Measurements from ENCODE around the gene AUTS2.

AUTS2 gene

DNA sequence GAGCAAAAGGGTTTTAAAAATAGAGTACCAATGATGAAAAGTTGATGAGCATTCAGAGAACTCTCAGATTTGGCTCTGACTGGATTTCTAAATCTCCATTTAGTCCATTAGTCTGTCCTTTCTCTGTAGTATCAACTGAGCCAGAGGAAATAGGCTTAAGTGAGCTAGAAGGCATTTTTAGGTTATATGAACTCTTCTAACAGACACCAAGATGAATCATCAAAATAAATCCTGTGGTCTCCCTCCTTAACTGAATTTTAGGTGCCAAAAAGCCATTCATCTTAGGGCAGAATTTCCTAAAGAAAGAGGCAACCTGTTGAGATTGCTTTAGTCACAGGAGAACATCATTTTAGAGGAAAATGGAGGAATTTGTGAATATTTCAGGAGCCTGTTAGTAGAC, 305.1 kb downstream of the AUTS2 start:
- no peak for DNase-seq (ENCODE audit: low read depth, low spot score)
- CTCF ChIA-PET = no interaction called here
- POLR2A ChIA-PET = no interaction called here
- H3K4me3 ChIP-seq (ENCODE audit: low read depth, low read length) = no peak overlapping the region
- TF ChIP-seq, protein P1, sequence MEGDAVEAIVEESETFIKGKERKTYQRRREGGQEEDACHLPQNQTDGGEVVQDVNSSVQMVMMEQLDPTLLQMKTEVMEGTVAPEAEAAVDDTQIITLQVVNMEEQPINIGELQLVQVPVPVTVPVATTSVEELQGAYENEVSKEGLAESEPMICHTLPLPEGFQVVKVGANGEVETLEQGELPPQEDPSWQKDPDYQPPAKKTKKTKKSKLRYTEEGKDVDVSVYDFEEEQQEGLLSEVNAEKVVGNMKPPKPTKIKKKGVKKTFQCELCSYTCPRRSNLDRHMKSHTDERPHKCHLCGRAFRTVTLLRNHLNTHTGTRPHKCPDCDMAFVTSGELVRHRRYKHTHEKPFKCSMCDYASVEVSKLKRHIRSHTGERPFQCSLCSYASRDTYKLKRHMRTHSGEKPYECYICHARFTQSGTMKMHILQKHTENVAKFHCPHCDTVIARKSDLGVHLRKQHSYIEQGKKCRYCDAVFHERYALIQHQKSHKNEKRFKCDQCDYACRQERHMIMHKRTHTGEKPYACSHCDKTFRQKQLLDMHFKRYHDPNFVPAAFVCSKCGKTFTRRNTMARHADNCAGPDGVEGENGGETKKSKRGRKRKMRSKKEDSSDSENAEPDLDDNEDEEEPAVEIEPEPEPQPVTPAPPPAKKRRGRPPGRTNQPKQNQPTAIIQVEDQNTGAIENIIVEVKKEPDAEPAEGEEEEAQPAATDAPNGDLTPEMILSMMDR (IDR thresholded peaks at IDR 0.05; ENCODE audit: insufficient read depth, low read length, missing control alignments) = no peak

DNA sequence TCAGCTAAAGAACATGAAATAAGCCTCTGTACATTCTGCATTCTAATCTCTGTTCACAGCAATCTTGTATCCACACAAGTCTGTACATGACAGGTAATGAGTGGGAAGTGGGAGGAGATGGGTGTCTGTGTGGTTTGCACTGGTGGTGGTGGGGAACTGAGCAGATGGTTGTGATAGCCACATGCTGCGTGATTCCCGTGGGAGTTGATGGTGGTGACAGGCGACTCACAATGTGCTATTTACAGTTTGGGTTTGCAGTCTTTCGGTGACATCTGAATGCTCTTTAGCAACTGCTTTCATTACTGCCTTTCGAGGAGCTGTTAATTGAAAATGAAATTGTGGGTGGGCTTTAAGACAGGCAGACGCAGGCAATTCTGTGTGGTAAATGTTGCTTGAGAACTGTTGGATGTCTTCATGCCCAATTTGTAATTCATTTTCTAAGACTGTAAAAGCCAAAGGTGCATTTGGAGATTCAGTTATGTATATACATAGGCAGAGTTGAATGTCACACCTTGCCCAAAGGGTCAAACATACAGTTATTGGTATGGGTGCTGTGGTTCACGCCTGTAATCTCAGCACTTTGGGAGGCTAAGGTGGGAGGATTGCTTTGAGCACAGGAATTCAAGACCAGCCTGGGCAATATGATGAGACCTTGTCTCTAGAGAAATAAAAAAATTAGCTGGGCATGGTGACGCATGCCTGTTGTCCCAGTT, 308.2 kb downstream of the AUTS2 start:
- no peak for DNase-seq (ENCODE audit: low read depth, low spot score)

DNA sequence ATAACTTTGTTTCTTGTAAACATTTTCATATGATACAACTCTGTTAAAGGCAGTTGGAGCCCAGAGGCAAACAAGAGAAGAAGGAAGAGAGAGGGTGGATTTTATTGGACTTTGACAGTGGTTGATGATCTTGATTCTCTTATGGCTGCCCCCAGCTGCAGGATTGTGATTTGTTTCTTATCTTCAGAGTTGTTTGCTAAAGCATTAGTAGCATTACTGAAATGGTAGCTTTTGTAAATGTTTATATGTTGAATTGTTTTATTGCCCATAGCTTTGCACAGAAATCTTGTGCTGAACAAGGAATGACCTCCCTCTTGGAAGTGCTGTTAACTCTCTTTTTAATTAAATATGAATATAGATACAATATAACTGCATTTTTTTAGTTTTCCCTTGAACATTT, 309.4 kb downstream of the AUTS2 start:
- POLR2A ChIA-PET = no interaction called here
- no peak for DNase-seq (ENCODE audit: low read depth, low spot score)
- H3K4me3 ChIP-seq (ENCODE audit: low read depth, low read length) = no peak overlapping the region
- CTCF ChIA-PET = no interaction called here
- TF ChIP-seq, protein P1 (IDR thresholded peaks at IDR 0.05; ENCODE audit: insufficient read depth, low read length, missing control alignments) = no peak

More for the DNA sequence above, 308.2 kb downstream of the AUTS2 start:
- TF ChIP-seq, protein P1 (IDR thresholded peaks at IDR 0.05; ENCODE audit: insufficient read depth, low read length, missing control alignments) = no peak
- CTCF ChIA-PET = interaction anchor here (0.6 to 1.0 kb wide), 2 partner anchors 10 to 255 kb away, joined by 3 read pairs; no protein-coding TSS in a partner anchor
- H3K4me3 ChIP-seq (ENCODE audit: low read depth, low read length) = no peak overlapping the region
- POLR2A ChIA-PET = no interaction called here

DNA sequence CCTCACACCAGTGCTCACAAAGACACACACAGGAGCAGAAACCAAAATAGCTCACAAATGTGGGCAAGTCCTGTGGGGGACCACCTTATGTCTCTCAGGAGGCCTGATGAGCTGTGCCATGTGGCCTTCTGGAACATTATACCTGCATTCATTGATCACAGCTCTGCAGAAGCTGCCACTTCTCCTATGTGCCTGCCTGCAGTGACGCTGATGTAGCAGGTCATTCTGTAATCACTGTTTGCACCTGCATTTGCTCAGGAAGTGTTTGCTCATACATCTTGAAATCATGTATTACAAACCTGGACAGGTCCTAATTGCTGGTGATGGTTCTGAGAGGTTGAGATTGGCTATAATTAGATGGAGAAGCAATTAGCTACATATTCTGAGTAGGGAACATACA, 310.2 kb downstream of the AUTS2 start:
- POLR2A ChIA-PET = no interaction called here
- no peak overlapping the region for H3K4me3 ChIP-seq (ENCODE audit: low read depth, low read length)
- TF ChIP-seq, protein P1 (IDR thresholded peaks at IDR 0.05; ENCODE audit: insufficient read depth, low read length, missing control alignments) = no peak
- DNase-seq (ENCODE audit: low read depth, low spot score) = no peak
- CTCF ChIA-PET = interaction anchor here (1.2 kb wide), 1 partner anchor 24 kb away, joined by 3 read pairs; no protein-coding TSS in a partner anchor

DNA sequence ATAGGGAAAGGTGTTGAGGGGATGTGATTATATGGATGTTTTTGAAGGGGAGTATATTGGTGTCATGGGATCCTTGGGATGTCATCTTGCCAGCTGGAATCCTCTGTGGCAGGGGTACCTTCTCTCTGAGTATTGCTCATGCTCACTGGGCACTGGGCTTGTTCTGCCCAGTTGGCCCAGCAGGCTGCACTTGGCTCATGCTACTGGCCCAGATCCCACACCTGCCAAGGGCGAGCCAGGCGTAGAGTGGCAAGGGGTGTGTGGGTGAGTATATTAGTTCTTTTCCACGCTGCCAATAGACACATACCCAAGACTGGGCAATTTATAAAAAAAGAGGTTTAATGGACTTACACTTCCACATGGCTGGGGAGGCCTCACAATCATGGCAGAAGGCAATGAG, 311.9 kb downstream of the AUTS2 start:
- TF ChIP-seq, protein P1 (IDR thresholded peaks at IDR 0.05; ENCODE audit: insufficient read depth, low read length, missing control alignments) = no peak
- POLR2A ChIA-PET = no interaction called here
- DNase-seq (ENCODE audit: low read depth, low spot score) = no peak
- CTCF ChIA-PET = no interaction called here
- no peak overlapping the region for H3K4me3 ChIP-seq (ENCODE audit: low read depth, low read length)

DNA sequence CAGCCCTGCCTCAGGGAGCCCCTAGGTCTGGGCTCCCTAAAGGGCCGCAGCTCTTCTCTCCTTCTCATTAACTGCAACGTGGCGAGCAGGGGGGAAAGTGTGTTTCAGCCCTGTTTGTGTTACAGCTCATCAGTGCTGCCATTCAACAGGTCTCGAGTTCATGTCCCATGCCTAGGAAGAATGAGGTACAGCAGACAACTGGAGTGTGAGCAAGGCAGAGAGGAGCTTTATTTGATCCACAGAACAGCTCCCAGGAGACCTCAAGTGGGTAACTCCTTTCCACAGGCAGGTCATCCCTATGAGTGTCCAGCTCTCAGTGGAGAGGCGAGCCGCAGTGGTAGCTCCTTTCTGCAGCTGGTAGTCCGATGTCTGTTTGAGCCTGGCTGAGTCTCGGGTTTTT, 313.1 kb downstream of the AUTS2 start:
- DNase-seq (ENCODE audit: low read depth, low spot score) = no peak
- H3K4me3 ChIP-seq (ENCODE audit: low read depth, low read length) = no peak overlapping the region
- TF ChIP-seq, protein P1 (IDR thresholded peaks at IDR 0.05; ENCODE audit: insufficient read depth, low read length, missing control alignments) = no peak
- ChIA-PET CTCF (no interaction called here), POLR2A (no interaction called here)
